ENCODE results near the gene CFAP410. TPM values are rescaled to one million over a fixed set of nuclear protein-coding genes. Genes with fewer than 3 reads are reported as not detected.

Gene CFAP410
- total RNA-seq, 1 experiment from 2014 or later: 8.6 TPM

DNA sequence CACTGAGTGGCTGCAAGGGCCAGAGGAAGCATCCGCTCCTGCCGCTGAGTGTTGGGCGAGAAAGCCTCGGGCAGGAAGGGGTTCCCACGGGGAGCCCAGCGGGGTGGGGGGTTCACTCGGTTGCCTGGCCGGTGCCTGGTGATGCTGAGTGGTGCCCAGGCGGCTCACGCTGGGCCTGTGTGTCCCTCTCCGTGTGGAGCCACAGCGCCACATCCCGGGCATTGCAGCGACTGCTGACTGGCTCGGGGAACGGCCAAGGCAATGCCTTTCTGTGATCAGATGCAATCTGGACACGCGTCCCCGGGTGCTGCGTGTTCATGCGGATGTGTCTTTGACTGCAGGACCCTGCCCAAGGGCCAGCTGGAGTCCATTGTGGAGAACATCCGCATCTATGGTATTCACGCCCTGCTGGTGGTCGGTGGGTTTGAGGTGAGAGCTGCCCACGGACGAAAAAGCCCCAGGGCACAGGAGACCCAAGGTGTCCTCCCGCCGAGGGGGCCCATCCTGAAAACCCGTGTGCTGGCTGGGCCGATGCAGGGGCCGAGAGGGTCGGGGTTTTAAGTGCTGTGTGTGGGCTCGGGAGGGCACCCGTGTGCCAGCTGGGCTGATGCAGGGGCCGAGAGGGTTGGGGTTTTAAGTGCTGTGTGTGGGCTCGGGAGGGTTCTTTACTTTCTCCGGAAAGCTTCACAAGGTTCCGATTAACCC is 16.4 kb downstream of the CFAP410 start:
- Mint-ChIP-seq H3K4me3 (ENCODE audit: low read depth, unreplicated experiment) (no peak overlapping the region), H3K27ac (ENCODE audit: unreplicated experiment) (no peak overlapping the region), H3K4me1 (ENCODE audit: low read depth, unreplicated experiment) (no peaks in the 10 kb centered on the region), H3K36me3 (ENCODE audit: insufficient read depth, unreplicated experiment) (peaks cover 7% of the 10 kb centered on the region), H3K9me3 (ENCODE audit: low read depth, unreplicated experiment) (no peaks in the 10 kb centered on the region), H3K27me3 (ENCODE audit: unreplicated experiment) (no peaks in the 10 kb centered on the region)
- TF ChIP-seq, protein P1, sequence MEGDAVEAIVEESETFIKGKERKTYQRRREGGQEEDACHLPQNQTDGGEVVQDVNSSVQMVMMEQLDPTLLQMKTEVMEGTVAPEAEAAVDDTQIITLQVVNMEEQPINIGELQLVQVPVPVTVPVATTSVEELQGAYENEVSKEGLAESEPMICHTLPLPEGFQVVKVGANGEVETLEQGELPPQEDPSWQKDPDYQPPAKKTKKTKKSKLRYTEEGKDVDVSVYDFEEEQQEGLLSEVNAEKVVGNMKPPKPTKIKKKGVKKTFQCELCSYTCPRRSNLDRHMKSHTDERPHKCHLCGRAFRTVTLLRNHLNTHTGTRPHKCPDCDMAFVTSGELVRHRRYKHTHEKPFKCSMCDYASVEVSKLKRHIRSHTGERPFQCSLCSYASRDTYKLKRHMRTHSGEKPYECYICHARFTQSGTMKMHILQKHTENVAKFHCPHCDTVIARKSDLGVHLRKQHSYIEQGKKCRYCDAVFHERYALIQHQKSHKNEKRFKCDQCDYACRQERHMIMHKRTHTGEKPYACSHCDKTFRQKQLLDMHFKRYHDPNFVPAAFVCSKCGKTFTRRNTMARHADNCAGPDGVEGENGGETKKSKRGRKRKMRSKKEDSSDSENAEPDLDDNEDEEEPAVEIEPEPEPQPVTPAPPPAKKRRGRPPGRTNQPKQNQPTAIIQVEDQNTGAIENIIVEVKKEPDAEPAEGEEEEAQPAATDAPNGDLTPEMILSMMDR (IDR thresholded peaks at IDR 0.05; ENCODE audit: unreplicated experiment): no peak
- CTCF ChIA-PET: no interaction called here
- intact Hi-C loops (cut with micrococcal nuclease; ENCODE audit: unreplicated experiment): no loop called here
- no TSS peak for BruUV-seq (replicated peaks)
- DNase-seq: no peak

DNA sequence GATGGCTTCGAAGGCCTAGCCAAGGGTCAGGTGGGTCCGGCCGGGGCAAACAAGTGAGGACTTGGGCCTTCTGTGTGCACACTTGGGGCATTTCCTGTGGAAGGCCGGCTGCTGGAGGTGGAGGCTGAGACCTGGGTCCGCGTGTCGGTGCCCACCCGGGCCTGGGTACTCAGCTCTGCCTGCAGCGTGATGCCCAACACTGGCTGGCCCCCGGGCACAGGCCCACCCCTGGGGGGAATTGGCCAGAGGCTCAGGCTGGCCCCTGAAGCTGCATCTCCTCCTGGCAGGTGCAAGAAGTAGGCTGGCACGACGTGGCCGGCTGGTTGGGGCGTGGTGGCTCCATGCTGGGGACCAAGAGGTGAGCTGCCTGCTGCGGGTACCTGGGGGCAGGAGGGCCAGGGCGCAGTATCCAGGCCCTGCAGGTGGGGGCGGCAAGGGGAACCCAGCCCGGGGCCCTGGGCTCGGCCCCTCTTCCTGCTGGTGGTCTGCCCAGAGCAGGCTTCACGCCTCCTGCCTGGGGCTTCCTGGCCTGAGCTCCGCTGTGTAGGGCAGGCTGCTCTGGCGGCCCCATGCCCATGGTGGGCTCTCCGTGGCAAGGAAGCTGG is 17.2 kb downstream of the CFAP410 start:
- H3K4me3 Mint-ChIP-seq (ENCODE audit: low read depth, unreplicated experiment): no peak overlapping the region
- CTCF ChIA-PET: no interaction called here
- no TSS peak for BruUV-seq (replicated peaks)

DNA sequence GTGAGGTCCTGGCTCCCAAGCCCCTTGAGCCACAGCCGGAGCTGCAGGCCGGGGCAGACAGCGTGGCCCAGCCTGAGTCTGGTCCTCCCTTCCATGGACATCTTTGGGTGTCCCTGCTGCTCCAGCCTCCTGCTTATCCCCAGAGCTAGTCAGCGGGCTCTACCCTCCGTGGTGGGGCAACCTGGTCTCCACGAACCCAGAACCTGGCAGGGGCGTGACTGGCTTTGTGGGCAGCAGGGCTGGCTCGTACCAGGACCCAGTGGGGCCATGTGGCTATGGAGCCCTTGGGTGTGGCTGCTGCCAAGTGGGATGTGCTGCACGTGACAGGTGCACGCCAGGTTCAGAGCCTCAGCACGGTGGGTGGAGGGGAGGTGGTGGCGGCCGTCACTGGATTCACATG is 18.3 kb downstream of the CFAP410 start:
- BruUV-seq (replicated peaks): no TSS peak
- no peaks in the 10 kb centered on the region for H3K27me3 Mint-ChIP-seq (ENCODE audit: unreplicated experiment)
- intact Hi-C loops (cut with micrococcal nuclease; ENCODE audit: unreplicated experiment): no loop called here
- no peak overlapping the region for H3K27ac Mint-ChIP-seq (ENCODE audit: unreplicated experiment)
- TF ChIP-seq, protein P1 (IDR thresholded peaks at IDR 0.05; ENCODE audit: unreplicated experiment): no peak
- no peaks in the 10 kb centered on the region for H3K9me3 Mint-ChIP-seq (ENCODE audit: low read depth, unreplicated experiment)
- H3K4me1 Mint-ChIP-seq (ENCODE audit: low read depth, unreplicated experiment): no peaks in the 10 kb centered on the region
- H3K4me3 Mint-ChIP-seq (ENCODE audit: low read depth, unreplicated experiment): no peak overlapping the region
- no peak for DNase-seq
- CTCF ChIA-PET: no interaction called here
- H3K36me3 Mint-ChIP-seq (ENCODE audit: insufficient read depth, unreplicated experiment): peaks cover 16% of the 10 kb centered on the region

More for the DNA sequence above, 17.2 kb downstream of the CFAP410 start:
- TF ChIP-seq, protein P1 (IDR thresholded peaks at IDR 0.05; ENCODE audit: unreplicated experiment): no peak
- H3K9me3 Mint-ChIP-seq (ENCODE audit: low read depth, unreplicated experiment): no peaks in the 10 kb centered on the region
- peaks cover 7% of the 10 kb centered on the region for H3K36me3 Mint-ChIP-seq (ENCODE audit: insufficient read depth, unreplicated experiment)
- no peak for DNase-seq
- no peaks in the 10 kb centered on the region for H3K27me3 Mint-ChIP-seq (ENCODE audit: unreplicated experiment)
- no peak overlapping the region for H3K27ac Mint-ChIP-seq (ENCODE audit: unreplicated experiment)
- intact Hi-C loops (cut with micrococcal nuclease; ENCODE audit: unreplicated experiment): no loop called here
- H3K4me1 Mint-ChIP-seq (ENCODE audit: low read depth, unreplicated experiment): no peaks in the 10 kb centered on the region

DNA sequence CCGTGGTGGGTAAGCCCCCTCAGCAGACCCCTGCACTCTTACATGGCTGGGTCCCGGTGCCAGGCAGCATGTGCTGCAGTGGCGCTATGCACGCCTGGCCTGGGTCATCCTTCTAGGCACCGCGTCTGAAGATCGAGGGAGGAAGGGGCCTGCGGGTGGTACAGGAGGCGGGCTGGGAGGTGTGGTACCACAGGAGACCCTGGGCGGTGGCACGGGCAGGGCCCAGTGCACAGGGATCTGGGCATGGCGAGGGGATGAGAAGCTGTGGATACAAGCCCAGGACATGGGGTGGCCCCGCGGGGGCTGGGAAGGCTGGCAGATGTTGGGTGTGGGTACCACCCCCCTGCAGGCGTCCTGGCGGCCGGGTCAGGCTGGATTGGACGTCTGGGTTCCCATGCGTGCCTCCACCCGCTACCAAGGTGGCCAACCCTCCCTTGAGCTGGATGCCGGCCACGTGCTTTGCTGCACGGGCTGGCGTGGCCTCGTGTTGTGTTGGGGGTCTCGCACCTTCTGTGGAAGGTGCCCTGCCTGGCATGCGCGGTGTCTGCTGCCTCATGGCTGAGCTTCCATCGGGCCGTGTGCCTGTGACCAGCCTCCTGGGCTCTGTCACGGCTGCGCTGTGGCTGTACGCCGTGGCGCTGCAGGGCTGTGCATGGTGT is 19.7 kb downstream of the CFAP410 start:
- H3K4me3 Mint-ChIP-seq (ENCODE audit: low read depth, unreplicated experiment): no peak overlapping the region
- H3K4me1 Mint-ChIP-seq (ENCODE audit: low read depth, unreplicated experiment): no peaks in the 10 kb centered on the region
- DNase-seq: no peak
- H3K9me3 Mint-ChIP-seq (ENCODE audit: low read depth, unreplicated experiment): no peaks in the 10 kb centered on the region
- no TSS peak for BruUV-seq (replicated peaks)
- TF ChIP-seq, protein P1 (IDR thresholded peaks at IDR 0.05; ENCODE audit: unreplicated experiment): no peak
- peaks cover 16% of the 10 kb centered on the region for H3K36me3 Mint-ChIP-seq (ENCODE audit: insufficient read depth, unreplicated experiment)
- no peak overlapping the region for H3K27ac Mint-ChIP-seq (ENCODE audit: unreplicated experiment)
- H3K27me3 Mint-ChIP-seq (ENCODE audit: unreplicated experiment): no peaks in the 10 kb centered on the region
- CTCF ChIA-PET: no interaction called here
- intact Hi-C loops (cut with micrococcal nuclease; ENCODE audit: unreplicated experiment): no loop called here

Data from Calu3 (cell line).